Brain pericyte (primary cell): ENCODE data around the gene ARIH2.
A peak's percentile ranks its signal among the peaks of the same experiment; 100 is the strongest.

ENCODE experiments used
- DNase-seq: peaks from one replicate; pipeline ENCODE4 v3.0.0-alpha.2; 2012; ENCODE audit warnings: low read depth, low spot score

The ARIH2 gene

GRCh38 chr3:49019941-49020329, 101.3 kb downstream of the ARIH2 start:
- DNase-seq = no peak

GRCh38 chr3:49020330-49021212, 101.9 kb downstream of the ARIH2 start:
- DNase-seq = no peak

GRCh38 chr3:49021213-49021812, 102.7 kb downstream of the ARIH2 start:
- DNase-seq = peak; percentile 92

GRCh38 chr3:49021813-49022687, 103.4 kb downstream of the ARIH2 start, which contains the start of gene NDUFAF3:
NDUFAF3 (plus strand) TSS chr3:49022121; CDS start chr3:49022145, 24 bp downstream.
- peak; percentile 82 for DNase-seq

GRCh38 chr3:49022688-49023171, 104.1 kb downstream of the ARIH2 start:
- no peak for DNase-seq

- DNase-seq = no peak
These were observed 105.1 kb downstream of the ARIH2 start for GRCh38 chr3:49023775-49024174.

GRCh38 chr3:49024449-49024848, 105.8 kb downstream of the ARIH2 start:
- no peak for DNase-seq

GRCh38 chr3:49025005-49025792, 106.6 kb downstream of the ARIH2 start:
- no peak for DNase-seq

GRCh38 chr3:49025793-49026520, 107.3 kb downstream of the ARIH2 start:
- DNase-seq = no peak

GRCh38 chr3:49026536-49026935, 107.9 kb downstream of the ARIH2 start:
- no peak for DNase-seq

GRCh38 chr3:49027634-49028033, 109.0 kb downstream of the ARIH2 start:
- DNase-seq = no peak

- no peak for DNase-seq
These were observed 109.6 kb downstream of the ARIH2 start for GRCh38 chr3:49028298-49028672.

GRCh38 chr3:49028673-49029562, 110.3 kb downstream of the ARIH2 start, which contains the start of gene IMPDH2:
IMPDH2 (minus strand) TSS chr3:49029398; CDS start chr3:49029350, 48 bp downstream.
- peak; percentile 80 for DNase-seq

- no peak for DNase-seq
These were observed 110.9 kb downstream of the ARIH2 start for GRCh38 chr3:49029563-49029884.

- no peak for DNase-seq
These were observed 111.7 kb downstream of the ARIH2 start for GRCh38 chr3:49030321-49030720.

GRCh38 chr3:49032646-49033304, 114.1 kb downstream of the ARIH2 start:
- no peak for DNase-seq

- DNase-seq = no peak
These were observed 116.0 kb downstream of the ARIH2 start for GRCh38 chr3:49034650-49035049.

GRCh38 chr3:49035281-49035680, 116.6 kb downstream of the ARIH2 start:
- DNase-seq = no peak
